Hematopoietic multipotent progenitor cell (in vitro differentiated cells): ENCODE measurements around the gene TTLL11. TPM values are rescaled to one million over a fixed set of nuclear protein-coding genes. Genes with fewer than 3 reads are reported as not detected.

Experiments used
- DNase-seq, 3 donors: peaks; one replicate each; pipeline ENCODE4 v3.0.0-alpha.2; 2011 to 2015; ENCODE audit warnings: low read depth in 2 of 3, low spot score in 2 of 3
- total RNA-seq: library from RNA; depleted of rRNA; stranded (reverse); fragments of >200 nt; gene quantifications from one replicate; pipeline ENCODE4 v1.2.3, GENCODE V29; 2012

The TTLL11 gene
- total RNA-seq, 1 donor = 5.1 TPM

DNA sequence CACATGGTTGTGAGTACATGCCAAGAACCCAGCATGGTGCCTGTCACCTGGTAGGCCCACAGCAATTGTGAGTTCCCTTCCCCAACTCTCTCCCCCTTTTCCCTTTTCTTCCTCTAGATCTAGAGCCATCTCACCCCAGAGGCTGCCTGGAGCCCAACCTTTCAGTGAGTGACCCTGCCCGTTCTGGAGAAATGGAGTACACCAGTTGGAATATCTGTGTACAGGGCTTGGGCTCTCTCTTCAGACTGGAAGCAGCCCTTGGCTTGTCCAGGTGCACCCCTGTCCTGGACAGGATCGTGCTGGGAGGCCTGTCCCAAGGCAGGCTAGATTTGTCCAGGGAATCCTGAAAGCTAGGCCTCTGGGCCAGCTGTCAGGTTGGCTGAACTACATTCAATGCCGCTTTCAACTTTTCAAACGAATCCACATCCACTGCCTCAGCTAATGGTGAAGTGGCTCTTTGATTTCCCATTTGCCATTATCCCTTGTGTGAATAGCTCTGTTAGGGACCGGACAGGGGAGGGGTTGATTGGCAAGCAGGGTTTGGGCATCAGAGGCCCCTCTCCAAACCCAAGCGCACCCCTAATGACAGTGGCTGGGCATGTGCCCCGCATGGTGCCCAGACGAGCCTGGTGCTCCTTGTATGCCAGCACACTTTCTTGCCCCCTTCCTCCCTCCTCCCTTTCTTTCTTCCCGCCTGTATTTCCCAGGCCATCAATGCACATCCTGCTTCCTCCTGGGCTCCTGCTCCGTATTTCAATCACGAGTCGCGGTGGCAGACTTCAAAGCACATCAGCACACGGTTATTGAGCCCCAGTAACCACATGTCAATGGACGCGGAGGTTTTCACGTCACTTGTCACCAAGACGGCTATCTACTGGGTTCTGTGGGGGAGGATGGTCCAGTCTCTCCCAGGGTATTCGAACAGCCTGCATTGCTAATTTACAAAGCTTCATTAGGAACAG lies 230.5 kb downstream of the TTLL11 start:
- no peak for DNase-seq

- peak in 2 of 3 donors; percentile 6 to 19 for DNase-seq
Measured at GRCh38 chr9:121861501-121862180, 231.5 kb downstream of the TTLL11 start.

- DNase-seq = no peak
Measured at GRCh38 chr9:121860744-121861143, 232.4 kb downstream of the TTLL11 start.

DNA sequence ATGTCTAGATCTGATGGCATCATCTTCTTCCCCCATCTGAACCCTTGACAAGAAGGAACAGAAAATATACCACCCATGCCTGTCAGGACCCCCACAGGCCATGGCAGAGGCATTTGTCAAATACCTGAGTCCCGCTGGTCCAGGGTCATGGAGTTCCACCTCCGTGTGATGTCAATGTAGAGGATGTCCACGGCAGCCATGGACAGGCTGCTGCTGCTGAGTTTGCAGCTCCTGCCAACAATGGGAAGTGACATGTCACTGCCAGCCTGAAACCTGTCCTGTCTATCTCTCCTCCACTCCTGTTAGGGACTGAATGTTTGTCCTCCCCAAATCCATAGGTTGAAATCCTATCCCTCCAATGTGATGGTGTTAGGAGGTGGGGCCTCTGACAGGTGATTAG lies 232.9 kb downstream of the TTLL11 start:
- DNase-seq = no peak

- DNase-seq = no peak
Measured at GRCh38 chr9:121859646-121860045, 233.5 kb downstream of the TTLL11 start.

DNA sequence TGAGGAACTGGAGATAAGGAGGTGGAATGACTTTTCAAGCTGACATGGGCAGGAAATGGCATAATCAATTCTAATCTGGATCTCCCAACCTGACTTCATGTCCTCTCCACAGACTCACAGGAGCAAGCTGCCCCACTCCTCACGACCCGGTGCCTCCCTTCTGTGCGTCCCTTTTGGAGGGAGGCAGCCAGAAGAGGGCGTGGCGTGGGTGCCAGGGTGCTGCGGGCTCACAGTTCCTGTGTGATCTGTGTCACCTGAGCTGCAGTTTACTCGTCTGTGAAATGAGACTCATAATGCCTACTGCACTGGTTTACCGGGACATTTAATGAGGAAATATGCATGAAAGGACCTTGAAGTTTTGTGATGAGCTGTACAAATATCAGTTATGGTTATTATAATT lies 234.3 kb downstream of the TTLL11 start:
- DNase-seq = no peak

- no peak for DNase-seq
Measured at GRCh38 chr9:121857928-121858327, 235.2 kb downstream of the TTLL11 start.

DNA sequence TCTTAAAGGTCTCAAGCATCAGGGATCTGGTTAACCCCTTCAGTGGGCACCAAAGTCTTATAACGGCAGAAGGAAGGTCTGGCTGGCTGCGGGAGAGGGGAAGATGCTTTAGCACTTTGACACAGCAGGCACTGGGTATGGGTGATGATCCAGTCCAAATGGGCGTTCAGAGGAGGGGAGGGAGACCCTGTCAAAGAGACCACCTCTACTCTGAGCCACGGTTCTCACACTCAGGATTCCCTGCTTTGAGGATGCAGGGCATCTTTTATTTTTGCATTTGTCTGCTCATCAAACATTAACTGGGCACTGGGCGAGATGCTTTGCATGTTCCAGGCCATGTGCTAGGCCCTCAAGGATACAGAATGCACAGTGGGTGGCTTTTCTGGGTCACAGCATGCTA lies 237.6 kb downstream of the TTLL11 start:
- no peak for DNase-seq

DNA sequence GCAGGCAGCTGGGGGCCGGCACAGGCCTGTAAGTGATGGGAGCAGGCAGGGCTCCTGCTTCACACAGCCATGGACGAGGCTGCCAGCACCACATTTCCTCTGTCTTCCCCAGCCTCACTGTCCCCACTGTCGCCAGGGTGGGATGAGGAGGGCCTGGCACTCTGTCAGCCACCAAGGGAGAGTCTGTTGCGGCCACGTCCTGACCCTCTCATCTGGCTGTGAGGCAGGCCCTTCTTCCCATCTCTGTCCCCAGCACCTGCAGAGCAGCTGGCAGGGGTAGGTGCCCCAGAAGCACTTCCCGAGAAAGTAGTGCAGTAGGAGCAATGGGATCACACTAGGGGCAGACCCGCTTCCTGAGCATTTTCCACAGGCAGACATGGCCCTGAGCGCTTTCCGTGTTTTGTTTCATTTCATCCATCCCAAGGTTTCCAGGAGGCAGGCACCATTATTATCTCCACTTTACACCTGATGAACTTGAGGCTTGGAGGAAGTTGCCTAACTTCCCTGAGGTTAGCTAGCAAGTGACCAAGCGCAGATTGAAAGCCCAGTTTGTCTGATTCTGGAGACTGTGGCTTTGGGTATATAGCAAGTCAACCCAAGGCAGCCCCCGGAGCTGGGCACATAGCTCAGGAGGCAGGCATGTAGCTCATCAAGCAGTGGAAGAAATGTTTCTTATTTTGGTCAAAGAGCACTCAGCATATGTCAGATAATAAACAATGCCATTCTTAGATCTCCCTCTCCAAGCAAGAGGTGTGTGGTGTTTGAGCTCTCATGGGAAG lies 239.3 kb downstream of the TTLL11 start:
- DNase-seq = no peak

GRCh38 chr9:121852651-121853616 lies 240.2 kb downstream of the TTLL11 start:
- no peak for DNase-seq

DNA sequence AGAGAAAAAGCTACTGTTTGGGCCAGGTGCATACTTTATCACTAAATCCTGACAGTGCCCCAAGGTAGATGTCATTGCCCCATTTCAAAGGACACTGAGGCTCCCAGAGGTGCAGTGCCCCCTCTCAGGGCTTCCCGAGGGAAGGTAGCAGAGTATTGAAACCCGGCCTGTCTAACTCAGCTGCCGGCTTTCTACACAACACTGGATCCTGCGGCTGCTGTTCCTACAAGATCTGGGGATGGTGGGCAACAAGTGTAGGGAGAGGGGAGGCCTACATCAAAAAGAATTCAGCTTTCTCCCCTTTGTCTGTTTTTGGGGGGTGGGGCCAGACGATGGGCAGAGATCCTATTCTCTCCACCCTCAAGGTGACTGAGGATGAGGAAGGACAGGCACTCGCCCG lies 240.9 kb downstream of the TTLL11 start:
- no peak for DNase-seq

DNA sequence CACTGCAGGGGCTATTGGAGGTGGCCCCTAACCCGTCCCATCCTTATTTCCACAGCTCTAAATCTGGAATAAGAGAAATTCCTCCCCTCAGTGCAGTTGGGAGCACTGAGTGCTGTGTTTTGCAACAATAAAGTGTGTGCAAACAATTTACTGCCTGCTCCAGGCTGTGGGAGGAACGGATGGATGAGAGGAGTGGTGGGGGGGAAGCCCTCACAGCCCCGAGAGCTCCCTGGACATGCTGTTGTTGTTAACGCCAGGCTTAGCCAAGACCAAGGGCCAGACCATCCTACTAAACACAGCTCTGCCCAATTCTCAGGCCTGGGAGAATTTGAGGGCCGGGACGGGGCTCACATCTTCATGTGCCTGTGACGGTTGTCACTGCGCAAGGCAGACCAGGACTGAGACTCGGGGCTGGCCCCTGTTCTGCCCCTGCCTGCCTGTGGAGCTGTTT lies 241.4 kb downstream of the TTLL11 start:
- no peak for DNase-seq

GRCh38 chr9:121850366-121850765 lies 242.7 kb downstream of the TTLL11 start:
- DNase-seq = no peak

DNA sequence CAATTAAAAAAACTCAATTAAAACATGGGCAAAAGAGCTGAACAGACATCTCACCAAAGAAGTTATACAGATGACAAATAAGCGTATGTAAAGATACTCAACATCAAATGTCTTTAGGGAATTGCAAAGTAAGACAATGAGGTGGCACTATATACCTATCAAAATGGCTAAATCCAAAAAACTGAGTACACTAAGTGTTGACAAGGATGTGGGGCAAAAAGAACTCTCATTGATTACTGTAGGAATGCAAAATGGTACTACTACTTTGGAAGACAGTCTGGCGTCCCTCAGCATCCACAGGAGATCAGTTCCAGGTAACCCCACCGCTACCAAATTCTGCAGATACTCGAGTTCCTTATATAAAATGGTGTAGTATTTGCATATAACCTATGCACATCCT lies 243.6 kb downstream of the TTLL11 start:
- no peak for DNase-seq

DNA sequence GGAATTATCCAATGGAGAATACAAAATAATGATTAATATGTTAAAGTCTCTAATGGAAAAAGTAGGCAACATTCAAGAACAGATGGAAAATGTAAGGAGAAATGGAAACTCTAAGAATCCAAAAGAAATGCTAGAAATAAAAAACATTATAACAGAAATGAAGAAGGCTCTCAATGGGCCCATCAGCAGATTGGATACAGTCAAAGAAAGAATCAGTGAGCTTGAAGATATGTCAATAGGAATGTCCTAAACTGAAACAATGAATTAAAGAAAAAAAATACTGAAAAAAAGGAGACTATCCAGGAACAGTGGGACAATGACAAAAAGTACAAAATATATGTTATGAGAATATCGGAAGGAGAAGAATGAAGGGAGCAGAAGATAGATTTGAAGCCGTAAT lies 248.5 kb downstream of the TTLL11 start:
- DNase-seq = no peak

DNA sequence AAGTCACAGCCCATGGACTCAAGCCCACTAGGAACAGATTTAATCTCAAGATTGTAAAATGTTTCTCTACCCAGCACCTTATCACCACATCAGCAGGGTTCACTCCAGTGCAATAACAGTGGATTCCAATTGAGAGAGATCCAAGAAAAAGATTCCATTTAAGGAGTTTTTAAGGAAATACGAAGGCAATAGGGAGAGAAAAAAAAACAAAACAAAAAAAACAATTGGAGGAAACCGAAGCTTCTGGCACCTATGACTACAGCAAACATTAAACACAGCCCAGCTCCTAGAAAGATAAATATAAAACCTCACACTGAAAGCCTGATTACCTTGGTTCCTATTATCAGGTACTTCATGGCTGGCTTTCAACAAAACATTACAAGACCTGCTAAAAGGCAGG lies 249.0 kb downstream of the TTLL11 start:
- DNase-seq = no peak

- no peak for DNase-seq
Measured at GRCh38 chr9:121842612-121842978, 250.5 kb downstream of the TTLL11 start.

DNA sequence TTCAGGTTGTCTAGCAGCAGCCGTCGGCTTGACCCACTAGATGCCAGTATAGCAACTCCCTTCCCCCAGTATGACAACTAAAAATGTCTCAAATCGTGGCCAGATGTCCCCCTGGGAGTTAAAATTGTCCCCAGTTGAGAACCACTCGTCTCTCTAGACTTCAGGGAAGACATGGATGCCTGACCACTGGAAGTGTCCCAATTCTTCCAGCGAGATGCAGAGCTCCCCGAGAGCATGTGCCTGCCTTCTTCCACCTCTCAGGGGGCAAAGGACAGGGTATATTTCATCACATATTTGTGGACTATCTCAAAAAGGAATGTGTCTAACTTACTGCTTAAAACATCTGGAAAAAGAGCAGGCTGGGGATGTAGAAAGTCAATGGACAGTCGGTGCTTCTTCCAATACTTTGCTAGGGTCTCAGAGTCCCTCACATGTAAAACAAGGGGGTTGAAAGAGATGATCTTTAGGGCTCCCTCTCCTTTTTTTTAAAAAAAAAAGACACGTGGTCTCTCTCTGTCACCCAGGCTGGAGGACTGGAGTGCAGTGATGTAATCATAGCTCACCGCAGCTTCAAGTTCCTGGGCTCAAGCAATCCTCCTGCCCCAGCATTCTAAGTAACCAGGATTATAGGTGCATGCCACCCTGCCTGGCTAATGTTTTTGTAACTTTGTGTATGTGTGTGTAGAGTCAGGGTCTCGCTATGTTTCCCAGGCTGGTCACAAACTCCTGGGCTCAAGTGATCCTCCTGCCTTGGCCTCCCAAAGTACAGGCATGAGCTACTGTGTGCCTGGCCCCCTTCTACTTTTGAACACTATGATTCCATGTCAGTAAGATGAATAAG lies 251.1 kb downstream of the TTLL11 start:
- DNase-seq = no peak
